ENCODE results near the gene OR1D5.
"Not testable (repeated sequence)": the region's sequence is repeated elsewhere in the genome, so short reads cannot be mapped to it uniquely, and the experiment has no call there.

OR1D5 gene

GRCh38 chr17:3063507-3063906 lies at the start of gene OR1D5:
TSS of gene OR1D5 (minus strand) at chr17:3063607. CDS start at chr17:3063607, 0 bp downstream.
- not testable (repeated sequence) for DNase-seq (ENCODE audit: low read depth)

- DNase-seq (ENCODE audit: low read depth): no peak
Measured at GRCh38 chr17:3104322-3104721, 40.9 kb upstream of the OR1D5 start, which contains the start of gene OR1D2. TSS of gene OR1D2 (minus strand) at chr17:3104422. CDS start at chr17:3092996, 11,426 bp downstream.

- DNase-seq (ENCODE audit: low read depth): not testable (repeated sequence)
Measured at GRCh38 chr17:3073850-3074249, 10.4 kb upstream of the OR1D5 start.

- DNase-seq (ENCODE audit: low read depth): not testable (repeated sequence)
Measured at GRCh38 chr17:3065192-3065591, 1.8 kb upstream of the OR1D5 start.

GRCh38 chr17:3062824-3063377 lies 506 bp downstream of the OR1D5 start:
- DNase-seq (ENCODE audit: low read depth): not testable (repeated sequence)

GRCh38 chr17:3054868-3055267 lies 8.5 kb downstream of the OR1D5 start:
- DNase-seq (ENCODE audit: low read depth): not testable (repeated sequence)

GRCh38 chr17:3049705-3050295 lies 13.6 kb downstream of the OR1D5 start:
- DNase-seq (ENCODE audit: low read depth): no peak

- peak; percentile 91 for DNase-seq (ENCODE audit: low read depth)
Measured at GRCh38 chr17:3048727-3049471, 14.5 kb downstream of the OR1D5 start.

GRCh38 chr17:3046753-3047152 lies 16.7 kb downstream of the OR1D5 start:
- no peak for DNase-seq (ENCODE audit: low read depth)

- DNase-seq (ENCODE audit: low read depth): no peak
Measured at GRCh38 chr17:3043737-3044365, 19.6 kb downstream of the OR1D5 start.

- no peak for DNase-seq (ENCODE audit: low read depth)
Measured at GRCh38 chr17:3040882-3041281, 22.5 kb downstream of the OR1D5 start.

- DNase-seq (ENCODE audit: low read depth): no peak
Measured at GRCh38 chr17:3039736-3040135, 23.7 kb downstream of the OR1D5 start.

GRCh38 chr17:3038941-3039340 lies 24.5 kb downstream of the OR1D5 start:
- no peak for DNase-seq (ENCODE audit: low read depth)

GRCh38 chr17:3037259-3037658 lies 26.1 kb downstream of the OR1D5 start:
- no peak for DNase-seq (ENCODE audit: low read depth)

- DNase-seq (ENCODE audit: low read depth): no peak
Measured at GRCh38 chr17:3036800-3037199, 26.6 kb downstream of the OR1D5 start.

- no peak for DNase-seq (ENCODE audit: low read depth)
Measured at GRCh38 chr17:3035968-3036280, 27.5 kb downstream of the OR1D5 start.

- no peak for DNase-seq (ENCODE audit: low read depth)
Measured at GRCh38 chr17:3035256-3035967, 28.0 kb downstream of the OR1D5 start.

- no peak for DNase-seq (ENCODE audit: low read depth)
Measured at GRCh38 chr17:3034578-3034920, 28.9 kb downstream of the OR1D5 start.

- no peak for DNase-seq (ENCODE audit: low read depth)
Measured at GRCh38 chr17:3033741-3034577, 29.4 kb downstream of the OR1D5 start.

GRCh38 chr17:3033248-3033640 lies 30.2 kb downstream of the OR1D5 start:
- DNase-seq (ENCODE audit: low read depth): no peak

Data from HS-5 (cell line).